ENCODE measurements around the gene CLCN4. TPM values are rescaled to one million over a fixed set of nuclear protein-coding genes. Genes with fewer than 3 reads are reported as not detected.

The CLCN4 gene
- total and polyA plus RNA-seq, 2 donors (not counting 1 experiment from before 2014, with no cell fraction given), result 7.7 to 9.1 TPM

- peaks cover 11 to 12% of the 10 kb centered on the region in 2 donors for H3K4me1 ChIP-seq (ENCODE audit: control insufficient read depth in 2 of 2, insufficient read depth in 2 of 2, low read length in 2 of 2)
- no peak overlapping the region for H3K27ac Mint-ChIP-seq
- ChIA-PET POLR2A (interaction anchor here (0.6 kb wide), 1 partner anchor 15 kb away, joined by 4 read pairs; no protein-coding TSS in a partner anchor), CTCF (interaction anchor here (1.2 to 2.0 kb wide), 2 partner anchors 18 to 88 kb away, joined by 3 to 10 read pairs; no protein-coding TSS in a partner anchor)
- H3K27ac ChIP-seq (ENCODE audit: low read length in 2 of 2), result peak overlapping the region; percentile 66 to 80
- H4K20me1 ChIP-seq (ENCODE audit: control insufficient read depth, insufficient read depth, low read length, poor library complexity, severe bottlenecking), result no peaks in the 10 kb centered on the region
- no peak overlapping the region for H3K4me3 Mint-ChIP-seq
- no peaks in the 10 kb centered on the region for H3K27me3 Mint-ChIP-seq
- H3K36me3 ChIP-seq (replicated peaks in 1 of 2; ENCODE audit: control extremely low read depth in 1 of 2, control insufficient read depth in 1 of 2, extremely low read depth in 1 of 2, insufficient read depth in 2 of 2, low read length in 1 of 2), result peaks cover 0 to 19% of the 10 kb centered on the region in 2 experiments
- ATAC-seq (ENCODE audit: low read depth) (peak; percentile 17), DNase-seq (peak; percentile 43)
- no peak overlapping the region for H3K9ac ChIP-seq (ENCODE audit: low read length)
- H3K9me3 ChIP-seq (ENCODE audit: control extremely low read depth in 1 of 3, control insufficient read depth in 2 of 3, insufficient read depth in 1 of 3, low read length in 2 of 3), result no peaks in the 10 kb centered on the region
- no peak overlapping the region for H3K4me3 ChIP-seq (ENCODE audit: control extremely low read depth in 1 of 5, extremely low read depth in 1 of 5, insufficient read depth in 1 of 5, low read depth in 2 of 5, low read length in 4 of 5)
- H3K9me3 Mint-ChIP-seq (ENCODE audit: insufficient read depth), result no peaks in the 10 kb centered on the region
- no peak for TF ChIP-seq CTCF (IDR thresholded peaks at IDR 0.05)
- TF ChIP-seq EZH2 (IDR thresholded peaks at IDR 0.05; ENCODE audit: borderline replicate concordance, insufficient read depth, low read depth, low read length, poor library complexity, severe bottlenecking), result no peak
- peak overlapping the region; percentile 37 for H3K4me2 ChIP-seq (replicated peaks; ENCODE audit: low read depth, low read length, poor library complexity, severe bottlenecking)
- H3K4me1 Mint-ChIP-seq, result peaks cover 14% of the 10 kb centered on the region
- H3K27me3 ChIP-seq (replicated peaks in 1 of 4; ENCODE audit: control extremely low read depth in 1 of 4, control insufficient read depth in 3 of 4, insufficient read depth in 4 of 4, low read length in 3 of 4), result no peaks in the 10 kb centered on the region
- no CpG with 5 or more reads among the region's 11 CpGs for WGBS (ENCODE audit: insufficient coverage)
- intact Hi-C loops (cut with micrococcal nuclease), result no loop called here
- no peak overlapping the region for H2AFZ ChIP-seq (ENCODE audit: insufficient read depth, low read depth, low read length, poor library complexity, severe bottlenecking)
- peaks cover 3% of the 10 kb centered on the region for H3K79me2 ChIP-seq (ENCODE audit: control insufficient read depth, insufficient read depth, low read length)
Measured at GRCh38 chrX:10208281-10208856, 51.6 kb downstream of the CLCN4 start.

DNA sequence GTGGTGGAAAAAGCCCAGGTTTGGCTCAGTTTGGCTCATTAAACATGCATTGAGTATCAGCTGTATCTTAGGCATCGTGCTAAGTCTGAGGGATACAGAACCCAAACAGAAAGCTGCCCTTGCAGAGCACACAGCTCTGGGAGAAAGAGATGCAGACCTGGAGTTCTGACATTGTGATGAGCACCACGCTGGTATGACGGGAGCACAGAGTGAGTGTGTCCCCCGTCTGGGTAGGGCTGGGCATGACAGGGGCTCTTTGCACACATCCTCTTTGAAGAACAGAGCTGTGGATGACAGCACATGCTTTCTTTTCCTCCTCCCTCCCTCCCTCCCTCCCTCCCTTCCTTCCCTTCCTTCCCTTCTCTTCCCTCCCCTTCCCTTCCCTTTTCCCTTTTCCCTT is 52.2 kb downstream of the CLCN4 start:
- H3K4me1 ChIP-seq (ENCODE audit: control insufficient read depth in 2 of 2, insufficient read depth in 2 of 2, low read length in 2 of 2), result peaks cover 11 to 12% of the 10 kb centered on the region in 2 donors
- Mint-ChIP-seq H3K9me3 (ENCODE audit: insufficient read depth) (no peaks in the 10 kb centered on the region), H3K27ac (no peak overlapping the region), H3K27me3 (no peaks in the 10 kb centered on the region), H3K4me1 (peaks cover 14% of the 10 kb centered on the region), H3K4me3 (no peak overlapping the region)
- POLR2A ChIA-PET, result no interaction called here
- peaks cover 3% of the 10 kb centered on the region for H3K79me2 ChIP-seq (ENCODE audit: control insufficient read depth, insufficient read depth, low read length)
- H3K27ac ChIP-seq (ENCODE audit: low read length in 2 of 2), result peak overlapping the region; percentile 66 to 80
- DNase-seq, result peak; percentile 39
- no peaks in the 10 kb centered on the region for H3K27me3 ChIP-seq (replicated peaks in 1 of 4; ENCODE audit: control extremely low read depth in 1 of 4, control insufficient read depth in 3 of 4, insufficient read depth in 4 of 4, low read length in 3 of 4)
- 60% methylated on average over 1 of the region's 4 CpGs for WGBS (ENCODE audit: insufficient coverage)
- no peak overlapping the region for H2AFZ ChIP-seq (ENCODE audit: insufficient read depth, low read depth, low read length, poor library complexity, severe bottlenecking)
- H3K4me3 ChIP-seq (ENCODE audit: control extremely low read depth in 1 of 5, extremely low read depth in 1 of 5, insufficient read depth in 1 of 5, low read depth in 2 of 5, low read length in 4 of 5), result no peak overlapping the region
- peaks cover 0 to 25% of the 10 kb centered on the region in 2 experiments for H3K36me3 ChIP-seq (replicated peaks in 1 of 2; ENCODE audit: control extremely low read depth in 1 of 2, control insufficient read depth in 1 of 2, extremely low read depth in 1 of 2, insufficient read depth in 2 of 2, low read length in 1 of 2)
- peak; percentile 14 for ATAC-seq (ENCODE audit: low read depth)
- H4K20me1 ChIP-seq (ENCODE audit: control insufficient read depth, insufficient read depth, low read length, poor library complexity, severe bottlenecking), result no peaks in the 10 kb centered on the region
- intact Hi-C loops (cut with micrococcal nuclease), result no loop called here
- H3K9ac ChIP-seq (ENCODE audit: low read length), result no peak overlapping the region
- TF ChIP-seq CTCF (IDR thresholded peaks at IDR 0.05) (no peak), EZH2 (IDR thresholded peaks at IDR 0.05; ENCODE audit: borderline replicate concordance, insufficient read depth, low read depth, low read length, poor library complexity, severe bottlenecking) (no peak)
- CTCF ChIA-PET, result interaction anchor here (0.7 to 2.0 kb wide), 3 partner anchors 19 to 218 kb away, joined by 3 to 10 read pairs (median 4); no protein-coding TSS in a partner anchor
- H3K4me2 ChIP-seq (replicated peaks; ENCODE audit: low read depth, low read length, poor library complexity, severe bottlenecking), result peak overlapping the region; percentile 37
- no peaks in the 10 kb centered on the region for H3K9me3 ChIP-seq (ENCODE audit: control extremely low read depth in 1 of 3, control insufficient read depth in 2 of 3, insufficient read depth in 1 of 3, low read length in 2 of 3)
